ENCODE results near the gene TRMT61A. TPM values are rescaled to one million over a fixed set of nuclear protein-coding genes. Genes with fewer than 3 reads are reported as not detected.
A peak's percentile ranks its signal among the peaks of the same experiment; 100 is the strongest.

TRMT61A gene
- total and polyA plus RNA-seq, 9 of the 15 experiments (the other 6 are each of a cell fraction or from before 2014, with no cell fraction given) = 0.10 to 24.8 (median 5.1) TPM

DNA sequence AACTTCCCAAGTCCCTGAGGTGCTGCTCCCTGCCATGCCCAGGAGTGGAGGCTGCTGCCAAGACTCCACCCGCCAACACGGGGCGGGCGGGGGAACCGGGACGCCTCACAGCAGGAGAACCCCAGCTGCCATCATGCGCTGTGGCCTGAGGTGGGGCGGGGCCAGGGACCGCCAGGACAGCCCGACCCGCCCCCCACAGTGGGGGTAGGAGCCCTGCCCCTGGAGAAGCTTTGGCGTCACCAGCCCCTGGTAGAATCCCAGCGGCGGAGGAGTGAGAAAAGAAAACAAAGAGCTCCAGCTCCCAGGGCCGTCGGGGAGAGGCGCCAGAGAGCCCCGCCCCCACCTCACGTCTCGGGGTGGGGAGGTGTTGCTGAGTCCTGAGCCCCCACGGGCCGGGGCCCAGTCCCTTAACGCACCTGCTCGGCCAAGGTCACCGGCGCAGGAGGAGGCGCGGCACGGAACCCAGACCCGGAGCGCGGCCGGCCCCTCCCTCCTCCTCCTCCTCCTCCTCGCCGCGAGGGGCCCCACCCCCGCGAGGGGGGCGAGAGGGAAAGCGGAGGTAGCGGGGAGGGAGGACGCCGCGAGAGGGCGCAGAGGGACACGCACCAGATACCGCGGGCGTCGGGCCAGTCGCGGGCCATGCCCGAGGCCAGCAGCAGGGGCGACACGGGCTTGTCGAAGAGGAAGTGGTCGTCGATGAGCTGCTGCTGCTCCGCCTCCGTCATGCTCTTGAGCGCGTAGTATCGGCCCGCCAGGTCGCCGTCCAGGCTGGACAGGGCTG is 8.1 kb upstream of the TRMT61A start (continued):
- TF ChIP-seq SMAD4 (CRISPR knock-in tag; conservative IDR thresholded peaks at IDR 0.05) (peak; percentile 37), POU5F1 (IDR thresholded peaks at IDR 0.05; ENCODE audit: borderline replicate concordance, low read depth, low read length, partially characterized antibody) (no peak), POLR2H (tag; IDR thresholded peaks at IDR 0.05; ENCODE audit: low read depth) (no peak), HDAC1 (IDR thresholded peaks at IDR 0.05) (peak in 1 of 2 experiments; percentile 74; a peak in 2 of 4 replicates), HIVEP1 (CRISPR knock-in tag; IDR thresholded peaks at IDR 0.05) (no peak), NFIC (IDR thresholded peaks at IDR 0.05) (peak; percentile 82), NCOA2 (IDR thresholded peaks at IDR 0.05; ENCODE audit: partially characterized antibody in 2 of 2) (no peak), ARID1B (IDR thresholded peaks at IDR 0.05) (peak; percentile 33; the same call in 1 of the 2 replicates), TCF7L2 (IDR thresholded peaks at IDR 0.05; ENCODE audit: low read depth, low read length) (no peak), ZNF134 (CRISPR knock-in tag; conservative IDR thresholded peaks at IDR 0.05) (no peak), ARID2 (IDR thresholded peaks at IDR 0.05) (no peak), RAD21 (CRISPR knock-in tag; conservative IDR thresholded peaks at IDR 0.05 in 1 of 2, IDR thresholded peaks at IDR 0.05 in 1 of 2) (peak in 1 of 2 experiments; percentile 58; a peak in 2 of 4 replicates), PHF8 (IDR thresholded peaks at IDR 0.05; ENCODE audit: borderline replicate concordance, low read length) (peak; percentile 54; the same call in 1 of the 2 replicates), HMGN3 (IDR thresholded peaks at IDR 0.05; ENCODE audit: borderline replicate concordance, extremely low read depth, insufficient read length, low read depth, low read length) (peak; percentile 78), ATF7 (IDR thresholded peaks at IDR 0.05) (no peak), KAT2B (IDR thresholded peaks at IDR 0.05; ENCODE audit: low read depth, low read length) (no peak), KHSRP (IDR thresholded peaks at IDR 0.05) (no peak), NR4A1 (CRISPR knock-in tag; IDR thresholded peaks at IDR 0.05) (no peak), NR4A1 (tag; IDR thresholded peaks at IDR 0.05) (no peak), ZFPM2 (CRISPR knock-in tag; IDR thresholded peaks at IDR 0.05) (no peak)
- TF ChIP-seq, protein P1, sequence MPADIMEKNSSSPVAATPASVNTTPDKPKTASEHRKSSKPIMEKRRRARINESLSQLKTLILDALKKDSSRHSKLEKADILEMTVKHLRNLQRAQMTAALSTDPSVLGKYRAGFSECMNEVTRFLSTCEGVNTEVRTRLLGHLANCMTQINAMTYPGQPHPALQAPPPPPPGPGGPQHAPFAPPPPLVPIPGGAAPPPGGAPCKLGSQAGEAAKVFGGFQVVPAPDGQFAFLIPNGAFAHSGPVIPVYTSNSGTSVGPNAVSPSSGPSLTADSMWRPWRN (IDR thresholded peaks at IDR 0.05; ENCODE audit: low read depth) = peak; percentile 94
- TF ChIP-seq, protein P2, sequence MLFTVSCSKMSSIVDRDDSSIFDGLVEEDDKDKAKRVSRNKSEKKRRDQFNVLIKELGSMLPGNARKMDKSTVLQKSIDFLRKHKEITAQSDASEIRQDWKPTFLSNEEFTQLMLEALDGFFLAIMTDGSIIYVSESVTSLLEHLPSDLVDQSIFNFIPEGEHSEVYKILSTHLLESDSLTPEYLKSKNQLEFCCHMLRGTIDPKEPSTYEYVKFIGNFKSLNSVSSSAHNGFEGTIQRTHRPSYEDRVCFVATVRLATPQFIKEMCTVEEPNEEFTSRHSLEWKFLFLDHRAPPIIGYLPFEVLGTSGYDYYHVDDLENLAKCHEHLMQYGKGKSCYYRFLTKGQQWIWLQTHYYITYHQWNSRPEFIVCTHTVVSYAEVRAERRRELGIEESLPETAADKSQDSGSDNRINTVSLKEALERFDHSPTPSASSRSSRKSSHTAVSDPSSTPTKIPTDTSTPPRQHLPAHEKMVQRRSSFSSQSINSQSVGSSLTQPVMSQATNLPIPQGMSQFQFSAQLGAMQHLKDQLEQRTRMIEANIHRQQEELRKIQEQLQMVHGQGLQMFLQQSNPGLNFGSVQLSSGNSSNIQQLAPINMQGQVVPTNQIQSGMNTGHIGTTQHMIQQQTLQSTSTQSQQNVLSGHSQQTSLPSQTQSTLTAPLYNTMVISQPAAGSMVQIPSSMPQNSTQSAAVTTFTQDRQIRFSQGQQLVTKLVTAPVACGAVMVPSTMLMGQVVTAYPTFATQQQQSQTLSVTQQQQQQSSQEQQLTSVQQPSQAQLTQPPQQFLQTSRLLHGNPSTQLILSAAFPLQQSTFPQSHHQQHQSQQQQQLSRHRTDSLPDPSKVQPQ (CRISPR knock-in tag; IDR thresholded peaks at IDR 0.05; ENCODE audit: borderline replicate concordance) = no peak
- TF ChIP-seq, protein P3, sequence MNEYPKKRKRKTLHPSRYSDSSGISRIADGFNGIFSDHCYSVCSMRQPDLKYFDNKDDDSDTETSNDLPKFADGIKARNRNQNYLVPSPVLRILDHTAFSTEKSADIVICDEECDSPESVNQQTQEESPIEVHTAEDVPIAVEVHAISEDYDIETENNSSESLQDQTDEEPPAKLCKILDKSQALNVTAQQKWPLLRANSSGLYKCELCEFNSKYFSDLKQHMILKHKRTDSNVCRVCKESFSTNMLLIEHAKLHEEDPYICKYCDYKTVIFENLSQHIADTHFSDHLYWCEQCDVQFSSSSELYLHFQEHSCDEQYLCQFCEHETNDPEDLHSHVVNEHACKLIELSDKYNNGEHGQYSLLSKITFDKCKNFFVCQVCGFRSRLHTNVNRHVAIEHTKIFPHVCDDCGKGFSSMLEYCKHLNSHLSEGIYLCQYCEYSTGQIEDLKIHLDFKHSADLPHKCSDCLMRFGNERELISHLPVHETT (CRISPR knock-in tag; conservative IDR thresholded peaks at IDR 0.05 in 1 of 2, IDR thresholded peaks at IDR 0.05 in 1 of 2) = 0 out of 4 replicates have a peak, but pooled peaks of 1 of the 2 experiments have one; percentile 28

All from K562 (cell line).